Osteocyte (in vitro differentiated cells): Measurements from ENCODE around the gene PRKAR1B. TPM values are rescaled to one million over a fixed set of nuclear protein-coding genes. Genes with fewer than 3 reads are reported as not detected.
"Not testable (repeated sequence)": the region's sequence is repeated elsewhere in the genome, so short reads cannot be mapped to it uniquely, and the experiment has no call there.

Experiments used
- DNase-seq: peaks from one replicate; pipeline ENCODE4 v3.0.0; 2021; ENCODE audit warnings: mixed read lengths; ENCODE audit not compliant: unreplicated experiment; ENCODE audit errors: extremely low spot score
- H3K27ac Mint-ChIP-seq: one replicate; pipeline ENCODE4 v1.8.0; 2021; ENCODE audit warnings: mild to moderate bottlenecking, mixed read lengths; ENCODE audit not compliant: unreplicated experiment
- H3K27me3 Mint-ChIP-seq: one replicate; pipeline ENCODE4 v1.8.0; 2021; ENCODE audit warnings: mixed read lengths; ENCODE audit not compliant: unreplicated experiment
- H3K36me3 Mint-ChIP-seq: one replicate; pipeline ENCODE4 v1.8.0; 2021; ENCODE audit warnings: mixed read lengths; ENCODE audit not compliant: unreplicated experiment
- H3K4me1 Mint-ChIP-seq: one replicate; pipeline ENCODE4 v1.8.0; 2021; ENCODE audit warnings: mixed read lengths; ENCODE audit not compliant: unreplicated experiment
- H3K4me3 Mint-ChIP-seq: one replicate; pipeline ENCODE4 v1.8.0; 2021; ENCODE audit warnings: mild to moderate bottlenecking, moderate library complexity, mixed read lengths; ENCODE audit not compliant: unreplicated experiment
- H3K9me3 Mint-ChIP-seq: one replicate; pipeline ENCODE4 v1.8.0; 2021; ENCODE audit warnings: mixed read lengths; ENCODE audit not compliant: unreplicated experiment
- CTCF ChIP-seq: fragments of 200-600 bp; sonication (generic); IDR thresholded peaks from 2 replicates; pipeline ENCODE4 v1.5.0; 2021; ENCODE audit warnings: antibody characterized with exemption, mild to moderate bottlenecking, moderate library complexity
- total RNA-seq: library from RNA; stranded (reverse); gene quantifications from 2 replicates; pipeline ENCODE4 v1.2.1, GENCODE V29; 2021

PRKAR1B gene
- total RNA-seq, 1 donor from 2014 or later, result 12.0 TPM

- H3K4me3 Mint-ChIP-seq, result no peak overlapping the region
- H3K9me3 Mint-ChIP-seq, result no peaks in the 10 kb centered on the region
- H3K27ac Mint-ChIP-seq, result no peak overlapping the region
- no peak for DNase-seq
- H3K36me3 Mint-ChIP-seq, result peaks cover 31% of the 10 kb centered on the region
- no peaks in the 10 kb centered on the region for H3K4me1 Mint-ChIP-seq
- TF ChIP-seq CTCF, result no peak
- no peaks in the 10 kb centered on the region for H3K27me3 Mint-ChIP-seq
These were observed 27.7 kb upstream of the PRKAR1B start for GRCh38 chr7:754531-755412.

GRCh38 chr7:753190-753589, 26.1 kb upstream of the PRKAR1B start:
- Mint-ChIP-seq H3K9me3 (no peaks in the 10 kb centered on the region), H3K4me1 (no peaks in the 10 kb centered on the region), H3K27me3 (no peaks in the 10 kb centered on the region), H3K36me3 (peaks cover 29% of the 10 kb centered on the region), H3K4me3 (no peak overlapping the region), H3K27ac (no peak overlapping the region)
- DNase-seq, result no peak
- no peak for TF ChIP-seq CTCF

- peaks cover 21% of the 10 kb centered on the region for H3K36me3 Mint-ChIP-seq
- not testable (repeated sequence) for H3K27ac Mint-ChIP-seq, DNase-seq
These were observed 25.2 kb upstream of the PRKAR1B start for GRCh38 chr7:752256-752655.

GRCh38 chr7:751826-752225, 24.7 kb upstream of the PRKAR1B start:
- DNase-seq, result no peak

More at GRCh38 chr7:752256-752655, 25.2 kb upstream of the PRKAR1B start:
- H3K4me3 Mint-ChIP-seq, H3K9me3 Mint-ChIP-seq, H3K27me3 Mint-ChIP-seq, H3K4me1 Mint-ChIP-seq: not testable (repeated sequence)

GRCh38 chr7:750111-750905, 23.2 kb upstream of the PRKAR1B start:
- no peak for TF ChIP-seq CTCF
- H3K9me3 Mint-ChIP-seq, result no peaks in the 10 kb centered on the region

More at GRCh38 chr7:751826-752225, 24.7 kb upstream of the PRKAR1B start:
- no peak overlapping the region for H3K4me3 Mint-ChIP-seq
- TF ChIP-seq CTCF, result no peak
- no peaks in the 10 kb centered on the region for H3K9me3 Mint-ChIP-seq
- H3K27me3 Mint-ChIP-seq, result no peaks in the 10 kb centered on the region
- no peaks in the 10 kb centered on the region for H3K4me1 Mint-ChIP-seq
- peaks cover 19% of the 10 kb centered on the region for H3K36me3 Mint-ChIP-seq
- no peak overlapping the region for H3K27ac Mint-ChIP-seq

More at GRCh38 chr7:750111-750905, 23.2 kb upstream of the PRKAR1B start:
- H3K4me3 Mint-ChIP-seq, result no peak overlapping the region
- no peaks in the 10 kb centered on the region for H3K27me3 Mint-ChIP-seq
- peaks cover 18% of the 10 kb centered on the region for H3K36me3 Mint-ChIP-seq
- H3K27ac Mint-ChIP-seq, result no peak overlapping the region
- DNase-seq, result no peak
- no peaks in the 10 kb centered on the region for H3K4me1 Mint-ChIP-seq
